Neuronal stem cell (in vitro differentiated cells): ENCODE results near the gene CD37.
A peak's percentile ranks its signal among the peaks of the same experiment; 100 is the strongest.

Experiments
- DNase-seq: peaks from one replicate; pipeline ENCODE4 v3.0.0-alpha.2; 2013; ENCODE audit warnings: low spot score
- H2AFZ ChIP-seq: one replicate; pipeline ENCODE4 v1.6.1; 2013; ENCODE audit warnings: mild to moderate bottlenecking, low read length, inconsistent platforms
- H2AK5ac ChIP-seq: 2 replicates; pipeline ENCODE4 v1.6.1; 2013; ENCODE audit warnings: low read depth, mild to moderate bottlenecking, inconsistent platforms, low read length, moderate library complexity, mixed read lengths
- H2BK120ac ChIP-seq: 2 replicates; pipeline ENCODE4 v1.6.1; 2013; ENCODE audit warnings: low read depth, mild to moderate bottlenecking, inconsistent platforms, low read length, moderate library complexity, mixed read lengths
- H2BK12ac ChIP-seq: one replicate; pipeline ENCODE4 v1.6.1; 2013; ENCODE audit warnings: low read length, inconsistent platforms
- H2BK15ac ChIP-seq: 2 replicates; pipeline ENCODE4 v1.6.1; 2013; ENCODE audit warnings: mild to moderate bottlenecking, low read length, inconsistent platforms, mixed read lengths
- H2BK5ac ChIP-seq: one replicate; pipeline ENCODE4 v1.6.1; 2013; ENCODE audit warnings: inconsistent platforms, mild to moderate bottlenecking, low read length, moderate library complexity
- H3K14ac ChIP-seq: one replicate; pipeline ENCODE4 v1.6.1; 2013; ENCODE audit warnings: low read length, inconsistent platforms
- H3K18ac ChIP-seq: 2 replicates; pipeline ENCODE4 v1.6.1; 2013; ENCODE audit warnings: low read length, inconsistent platforms
- H3K23ac ChIP-seq: 2 replicates; pipeline ENCODE4 v1.6.1; 2013; ENCODE audit warnings: low read depth, mild to moderate bottlenecking, mixed read lengths, low read length, inconsistent platforms; ENCODE audit not compliant: poor library complexity
- H3K27ac ChIP-seq: replicated peaks from 3 replicates; pipeline ENCODE4 v1.5.1; 2013; ENCODE audit warnings: low read length, inconsistent platforms
- H3K27me3 ChIP-seq, 3 experiments: 2 replicates each; pipeline ENCODE4 v1.6.1; 2013; ENCODE audit warnings: low read length in 3 of 3, mild to moderate bottlenecking in 2 of 3, inconsistent platforms in 1 of 3, low read depth in 1 of 3, mixed read lengths in 1 of 3, moderate library complexity in 1 of 3; ENCODE audit not compliant: control insufficient read depth in 3 of 3, insufficient read depth in 3 of 3
- H3K36me3 ChIP-seq, 2 donors: replicated peaks in 1 of 2; 2 replicates each; pipeline ENCODE4 v1.6.1; 2013; ENCODE audit warnings: low read length in 2 of 2; ENCODE audit not compliant: control insufficient read depth in 2 of 2, insufficient read depth in 2 of 2
- H3K4ac ChIP-seq: 2 replicates; pipeline ENCODE4 v1.6.1; 2013; ENCODE audit warnings: inconsistent platforms, mild to moderate bottlenecking, low read length, moderate library complexity
- H3K4me1 ChIP-seq, 2 donors: 1 replicate in 1 of 2; 2 replicates in 1 of 2; pipeline ENCODE4 v1.6.1; 2013; ENCODE audit warnings: low read length in 2 of 2, low read depth in 1 of 2; ENCODE audit not compliant: control insufficient read depth in 2 of 2, insufficient read depth in 1 of 2
- H3K4me2 ChIP-seq: one replicate; pipeline ENCODE4 v1.6.1; 2013; ENCODE audit warnings: mild to moderate bottlenecking, low read length, inconsistent platforms; ENCODE audit not compliant: insufficient read depth, poor library complexity, severe bottlenecking
- H3K4me3 ChIP-seq, 2 donors: 2 replicates each; pipeline ENCODE4 v1.5.1; 2013; ENCODE audit warnings: low read length in 2 of 2, mild to moderate bottlenecking in 2 of 2, inconsistent platforms in 1 of 2, moderate library complexity in 1 of 2
- H3K79me1 ChIP-seq: one replicate; pipeline ENCODE4 v1.6.1; 2013; ENCODE audit warnings: low read depth, mild to moderate bottlenecking, inconsistent platforms, low read length, moderate library complexity
- H3K9ac ChIP-seq: one replicate; pipeline ENCODE4 v1.6.1; 2013; ENCODE audit warnings: mild to moderate bottlenecking, low read depth, low read length, inconsistent platforms; ENCODE audit not compliant: poor library complexity
- H3K9me3 ChIP-seq, 2 donors: replicated peaks in 1 of 2; 2 replicates each; pipeline versions ENCODE3 to v1.6.1; 2013; ENCODE audit warnings: low read length in 2 of 2, mild to moderate bottlenecking in 2 of 2, inconsistent platforms in 1 of 2, low read depth in 1 of 2, mixed read lengths in 1 of 2, moderate library complexity in 1 of 2; ENCODE audit not compliant: control insufficient read depth in 2 of 2, insufficient read depth in 1 of 2
- H4K8ac ChIP-seq: one replicate; pipeline ENCODE4 v1.6.1; 2013; ENCODE audit warnings: low read depth, mild to moderate bottlenecking, inconsistent platforms, low read length, moderate library complexity
- H4K91ac ChIP-seq: one replicate; pipeline ENCODE4 v1.6.1; 2013; ENCODE audit warnings: low read length, low read depth, mild to moderate bottlenecking, inconsistent platforms; ENCODE audit not compliant: poor library complexity
- WGBS, 2 donors: extraction: QIAGEN DNeasy Blood & Tissue Kit; methylation state at CpG; one replicate each; pipeline ENCODE4 v1.1.7; 2013; ENCODE audit warnings: missing lambda C conversion rate in 2 of 2, mixed read lengths in 1 of 2; ENCODE audit not compliant: insufficient read length in 2 of 2, insufficient replicate concordance in 1 of 2; ENCODE audit errors: extremely low coverage in 2 of 2; 5-methylcytosine and 5-hydroxymethylcytosine counted together

Gene CD37

DNA sequence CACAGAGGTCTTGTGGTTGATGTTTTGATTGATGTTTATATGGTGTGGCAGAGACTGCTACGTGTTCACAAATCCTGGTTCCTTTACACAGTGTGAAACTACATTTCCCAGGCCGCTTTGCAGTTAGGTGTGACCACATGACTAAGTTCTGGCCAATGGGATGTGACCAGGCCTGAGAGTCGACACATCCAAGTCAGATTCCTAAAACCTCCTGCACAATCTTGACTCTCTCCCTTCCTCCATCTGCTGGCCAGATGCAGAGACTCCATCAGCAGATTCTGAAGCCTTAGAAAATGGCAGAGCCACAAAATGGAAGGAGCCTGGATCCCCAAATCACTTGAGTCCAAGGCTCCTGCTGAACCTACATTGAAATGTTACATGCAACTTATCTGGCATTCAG lies 12.6 kb downstream of the CD37 start:
- H2AK5ac ChIP-seq = no peak overlapping the region
- H2BK5ac ChIP-seq = no peak overlapping the region
- no peak overlapping the region for H3K4me2 ChIP-seq
- H3K27ac ChIP-seq = no peak overlapping the region
- no peak overlapping the region for H3K9ac ChIP-seq
- H3K18ac ChIP-seq = no peak overlapping the region
- no peak overlapping the region for H3K4ac ChIP-seq
- H3K27me3 ChIP-seq = no peaks in the 10 kb centered on the region
- no peak for DNase-seq
- peaks cover 61 to 98% of the 10 kb centered on the region in 2 donors for H3K36me3 ChIP-seq
- H2BK12ac ChIP-seq = no peak overlapping the region
- H3K14ac ChIP-seq = no peak overlapping the region
- no peak overlapping the region for H2BK15ac ChIP-seq
- H4K91ac ChIP-seq = no peak overlapping the region
- no peak overlapping the region for H3K4me3 ChIP-seq
- no peak overlapping the region for H2BK120ac ChIP-seq
- no CpG with 5 or more reads among the region's 3 CpGs for WGBS, 2 donors
- H2AFZ ChIP-seq = no peak overlapping the region
- H3K9me3 ChIP-seq = peaks cover 2% of the 10 kb centered on the region in 2 donors
- no peak overlapping the region for H3K23ac ChIP-seq
- peaks cover 11% of the 10 kb centered on the region for H3K79me1 ChIP-seq
- H3K4me1 ChIP-seq = peaks cover 5% of the 10 kb centered on the region in 2 donors
- no peak overlapping the region for H4K8ac ChIP-seq

DNA sequence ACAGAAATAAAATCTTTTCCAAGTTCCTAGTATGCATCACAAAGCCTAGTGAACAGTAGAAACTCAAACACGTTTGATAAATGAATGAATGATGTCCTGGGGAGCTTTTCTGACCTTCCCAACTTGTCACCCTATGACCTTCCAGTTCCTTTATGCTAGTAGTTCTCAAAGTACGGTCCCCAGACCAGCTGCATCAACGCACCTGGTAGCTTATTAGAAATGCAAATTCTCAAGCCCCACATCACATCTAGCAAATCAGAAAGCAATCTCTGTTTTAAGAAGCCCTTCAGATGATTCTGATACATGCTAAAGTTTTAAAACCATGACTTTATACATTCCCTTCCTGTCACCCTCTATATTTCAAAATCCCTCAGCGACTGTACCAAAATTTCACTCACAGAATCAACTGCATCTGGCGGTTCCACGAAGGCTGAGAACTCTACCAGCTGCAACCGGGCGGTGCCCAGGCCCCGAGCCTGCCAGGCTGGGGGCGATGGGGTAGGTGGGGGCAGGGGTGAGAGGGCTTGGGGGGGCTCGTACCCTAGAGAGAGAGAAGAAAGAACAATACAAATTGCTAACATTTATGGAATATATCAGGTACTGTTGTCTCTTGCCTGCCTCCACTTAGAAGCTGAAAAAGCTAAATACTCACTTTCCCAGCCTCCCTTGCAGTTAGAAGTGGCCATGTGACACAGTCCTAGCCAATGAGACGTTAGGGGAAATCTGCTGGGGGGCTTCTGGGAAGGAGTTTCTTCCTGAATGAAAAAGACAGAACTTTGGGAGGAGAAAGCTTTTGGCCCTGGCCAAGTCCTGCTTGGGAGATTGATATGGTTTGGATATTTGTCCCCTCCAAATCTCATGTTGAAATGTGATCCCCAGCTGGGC lies 13.3 kb downstream of the CD37 start:
- H3K4me2 ChIP-seq = no peak overlapping the region
- WGBS, 2 donors = no CpG with 5 or more reads among the region's 12 CpGs
- no peak overlapping the region for H2BK120ac ChIP-seq
- no peak overlapping the region for H2AFZ ChIP-seq
- H2BK5ac ChIP-seq = no peak overlapping the region
- H3K36me3 ChIP-seq = peaks cover 62 to 98% of the 10 kb centered on the region in 2 donors
- no peak overlapping the region for H3K18ac ChIP-seq
- no peak overlapping the region for H3K23ac ChIP-seq
- H3K27ac ChIP-seq = no peak overlapping the region
- H4K91ac ChIP-seq = no peak overlapping the region
- no peak overlapping the region for H2AK5ac ChIP-seq
- peaks cover 5% of the 10 kb centered on the region in 2 donors for H3K4me1 ChIP-seq
- no peak overlapping the region for H4K8ac ChIP-seq
- no peak overlapping the region for H2BK15ac ChIP-seq
- H3K79me1 ChIP-seq = peaks cover 9% of the 10 kb centered on the region
- no peak overlapping the region for H3K4me3 ChIP-seq
- peaks cover 2% of the 10 kb centered on the region in 2 donors for H3K9me3 ChIP-seq
- H3K14ac ChIP-seq = no peak overlapping the region
- no peaks in the 10 kb centered on the region for H3K27me3 ChIP-seq
- no peak overlapping the region for H2BK12ac ChIP-seq
- H3K4ac ChIP-seq = no peak overlapping the region
- DNase-seq = no peak
- no peak overlapping the region for H3K9ac ChIP-seq

DNA sequence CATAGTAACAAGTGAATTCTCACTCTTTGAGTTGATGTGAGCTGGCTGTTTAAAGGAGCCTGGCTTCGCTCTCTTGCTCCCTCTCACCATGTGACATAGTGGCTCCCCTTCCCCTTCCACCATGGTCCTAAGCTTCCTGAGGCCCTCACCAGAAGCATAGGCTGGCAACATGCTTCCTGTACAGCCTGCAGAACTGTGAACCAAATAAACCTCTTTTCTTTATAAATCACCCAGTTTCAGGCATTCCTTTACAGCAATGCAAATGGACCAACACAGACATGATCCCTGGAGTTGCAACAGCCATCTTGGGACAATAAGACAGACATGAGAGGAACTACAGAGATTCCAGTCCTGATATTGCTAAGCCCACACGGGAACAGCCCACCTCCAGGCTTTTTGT lies 14.4 kb downstream of the CD37 start:
- H3K36me3 ChIP-seq = peaks cover 68 to 97% of the 10 kb centered on the region in 2 donors
- no peak overlapping the region for H4K91ac ChIP-seq

DNA sequence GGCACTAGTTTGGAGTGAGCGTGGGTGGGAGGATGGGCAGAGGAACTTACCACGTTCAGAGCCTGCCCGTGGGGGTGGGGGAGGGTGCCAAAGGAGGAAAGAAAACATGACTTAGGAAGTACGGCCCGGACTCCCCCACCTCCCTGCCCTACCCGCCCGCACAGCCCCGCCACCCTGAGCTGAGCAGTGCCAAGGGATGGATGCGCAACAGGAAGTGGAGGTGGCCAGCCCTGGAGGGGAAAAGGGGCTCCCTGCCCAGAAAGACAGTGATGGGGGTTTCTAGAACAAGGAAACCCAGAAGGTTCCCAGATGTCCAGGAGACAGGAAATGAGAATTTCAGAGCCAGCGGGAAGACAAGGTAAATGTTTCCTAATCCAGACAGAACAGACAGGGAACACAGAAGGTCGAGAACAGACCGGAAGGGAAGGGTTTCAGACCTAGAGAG lies 20.7 kb downstream of the CD37 start:
- Histone ChIP-seq H2BK12ac (no peak overlapping the region), H3K4ac (no peak overlapping the region)
- WGBS, 2 donors = no CpG with 5 or more reads among the region's 12 CpGs

More for the DNA sequence above, 14.4 kb downstream of the CD37 start:
- no peak overlapping the region for H3K9ac ChIP-seq
- H2BK120ac ChIP-seq = no peak overlapping the region
- no peak overlapping the region for H3K27ac ChIP-seq
- no peak overlapping the region for H2BK5ac ChIP-seq
- no peak overlapping the region for H3K14ac ChIP-seq
- H2BK12ac ChIP-seq = no peak overlapping the region
- no peak overlapping the region for H3K4me2 ChIP-seq
- no peak overlapping the region for H2BK15ac ChIP-seq
- no peak overlapping the region for H2AFZ ChIP-seq
- no peak overlapping the region for H3K18ac ChIP-seq
- no CpG with 5 or more reads among the region's 2 CpGs for WGBS, 2 donors
- no peak overlapping the region for H2AK5ac ChIP-seq
- H3K23ac ChIP-seq = no peak overlapping the region
- H3K79me1 ChIP-seq = peaks cover 11% of the 10 kb centered on the region
- no peak overlapping the region for H4K8ac ChIP-seq
- no peaks in the 10 kb centered on the region for H3K27me3 ChIP-seq
- H3K9me3 ChIP-seq = peaks cover 2% of the 10 kb centered on the region in 2 donors
- no peak overlapping the region for H3K4ac ChIP-seq
- peaks cover 5% of the 10 kb centered on the region in 2 donors for H3K4me1 ChIP-seq
- DNase-seq = no peak
- H3K4me3 ChIP-seq = no peak overlapping the region

More for the DNA sequence above, 20.7 kb downstream of the CD37 start:
- Histone ChIP-seq H3K4me2 (no peak overlapping the region), H3K23ac (no peak overlapping the region), H3K18ac (peak overlapping the region; percentile 16), H4K91ac (no peak overlapping the region), H3K79me1 (peaks cover 22% of the 10 kb centered on the region), H3K4me3 (no peak overlapping the region), H2BK15ac (no peak overlapping the region), H3K9me3 (peaks cover 0 to 4% of the 10 kb centered on the region in 2 donors), H2BK5ac (no peak overlapping the region), H4K8ac (no peak overlapping the region), H2BK120ac (no peak overlapping the region), H3K27me3 (no peaks in the 10 kb centered on the region), H3K4me1 (peaks cover 4 to 10% of the 10 kb centered on the region in 2 donors), H3K9ac (no peak overlapping the region), H2AK5ac (no peak overlapping the region), H3K14ac (no peak overlapping the region), H3K36me3 (peaks cover 61 to 93% of the 10 kb centered on the region in 2 donors), H2AFZ (no peak overlapping the region), H3K27ac (no peak overlapping the region)
- DNase-seq = no peak
